Stimulated activated effector memory CD8-positive, alpha-beta T cell treated with anti-CD3 and anti-CD28 coated beads, Interleukin-12 subunit alpha, Interleukin-12 subunit beta, amount 100 ng/mL, for 72 hours (primary cell): ENCODE data around the gene OR2H2.
A peak's percentile ranks its signal among the peaks of the same experiment; 100 is the strongest.

ENCODE experiments used
- ATAC-seq: fragments of 150-1000 bp; cut with Tn5 transposase; 2 replicates; pipeline ENCODE4 v1.10.0; 2021
- DNase-seq, 2 donors: peaks; one replicate each; pipeline ENCODE4 v3.0.0; 2021 to 2022; ENCODE audit warnings: low spot score in 2 of 2
- H3K27ac Mint-ChIP-seq: one replicate; pipeline ENCODE4 v1.8.0; 2022; ENCODE audit warnings: mild to moderate bottlenecking, mixed read lengths
- H3K36me3 Mint-ChIP-seq: one replicate; pipeline ENCODE4 v1.8.0; 2022; ENCODE audit warnings: mild to moderate bottlenecking, mixed read lengths
- H3K4me1 Mint-ChIP-seq: one replicate; pipeline ENCODE4 v1.8.0; 2022; ENCODE audit warnings: mixed read lengths
- H3K4me3 Mint-ChIP-seq: one replicate; pipeline ENCODE4 v1.8.0; 2022; ENCODE audit warnings: mild to moderate bottlenecking, mixed read lengths
- H3K9me3 Mint-ChIP-seq: one replicate; pipeline ENCODE4 v1.8.0; 2022; ENCODE audit warnings: mixed read lengths

Gene OR2H2

GRCh38 chr6:29567541-29567940 is 17.4 kb upstream of the OR2H2 start:
- DNase-seq, result no peak
- H3K4me3 Mint-ChIP-seq, result no peak overlapping the region
- H3K4me1 Mint-ChIP-seq, result no peaks in the 10 kb centered on the region
- ATAC-seq, result no peak
- H3K9me3 Mint-ChIP-seq, result no peaks in the 10 kb centered on the region
- H3K27ac Mint-ChIP-seq, result no peak overlapping the region
- no peaks in the 10 kb centered on the region for H3K36me3 Mint-ChIP-seq

DNA sequence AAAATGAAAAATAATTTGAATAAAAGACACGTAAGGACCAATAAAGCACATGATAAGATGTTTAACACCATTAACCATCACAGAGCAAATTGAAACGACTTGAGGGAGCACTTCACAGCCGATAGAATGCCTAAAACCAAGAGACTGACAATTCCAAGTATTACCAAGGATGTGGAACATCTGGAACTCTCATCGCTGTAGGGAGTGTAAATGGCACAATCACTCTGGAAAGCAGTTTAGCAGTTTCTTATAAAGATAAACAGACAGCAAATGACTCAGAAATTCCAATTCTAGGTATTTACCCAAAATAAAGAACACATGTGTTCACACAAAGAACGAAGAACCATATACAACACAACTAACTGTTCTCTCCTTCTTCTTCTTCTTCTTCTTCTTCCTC is 16.9 kb upstream of the OR2H2 start:
- Mint-ChIP-seq H3K4me1 (no peaks in the 10 kb centered on the region), H3K36me3 (no peaks in the 10 kb centered on the region), H3K9me3 (no peaks in the 10 kb centered on the region), H3K4me3 (no peak overlapping the region), H3K27ac (no peak overlapping the region)
- ATAC-seq (no peak), DNase-seq (no peak)

- Mint-ChIP-seq H3K36me3 (no peaks in the 10 kb centered on the region), H3K27ac (no peak overlapping the region), H3K9me3 (no peaks in the 10 kb centered on the region), H3K4me3 (no peak overlapping the region), H3K4me1 (no peaks in the 10 kb centered on the region)
- DNase-seq (no peak), ATAC-seq (no peak)
These were observed 8.9 kb upstream of the OR2H2 start for GRCh38 chr6:29576056-29576455.

DNA sequence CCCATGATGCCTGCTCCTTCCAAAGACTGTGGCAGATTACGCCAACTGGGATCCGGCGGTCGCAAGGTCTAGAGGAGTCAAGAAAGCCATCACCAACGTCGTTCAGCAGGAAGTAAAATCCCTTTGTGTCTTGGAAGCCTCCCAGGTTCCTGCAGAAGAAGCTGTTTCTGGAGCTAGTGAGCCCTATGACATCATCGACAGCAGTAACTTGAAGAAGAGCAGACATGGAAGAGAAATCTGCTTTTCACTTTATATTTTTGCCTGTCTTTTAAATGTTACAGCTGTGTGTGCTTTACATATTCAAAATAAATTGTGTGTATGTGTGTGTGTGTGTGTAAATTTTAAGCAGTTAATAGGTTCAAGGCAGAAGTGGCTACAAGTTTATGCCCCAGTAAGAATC is 7.4 kb upstream of the OR2H2 start:
- DNase-seq (no peak), ATAC-seq (no peak)
- Mint-ChIP-seq H3K9me3 (no peaks in the 10 kb centered on the region), H3K27ac (no peak overlapping the region), H3K36me3 (no peaks in the 10 kb centered on the region), H3K4me3 (no peak overlapping the region), H3K4me1 (no peaks in the 10 kb centered on the region)

- H3K36me3 Mint-ChIP-seq, result no peaks in the 10 kb centered on the region
- H3K4me3 Mint-ChIP-seq, result no peak overlapping the region
- DNase-seq (peak; percentile 41 to 68), ATAC-seq (no peak)
- H3K27ac Mint-ChIP-seq, result no peak overlapping the region
- no peaks in the 10 kb centered on the region for H3K9me3 Mint-ChIP-seq
- no peaks in the 10 kb centered on the region for H3K4me1 Mint-ChIP-seq
These were observed 4.6 kb downstream of the OR2H2 start for GRCh38 chr6:29589423-29590048.

GRCh38 chr6:29590218-29590808 is 5.4 kb downstream of the OR2H2 start:
- no peak overlapping the region for H3K27ac Mint-ChIP-seq
- H3K4me1 Mint-ChIP-seq, result no peaks in the 10 kb centered on the region
- H3K9me3 Mint-ChIP-seq, result no peaks in the 10 kb centered on the region
- no peak for ATAC-seq
- no peak overlapping the region for H3K4me3 Mint-ChIP-seq
- H3K36me3 Mint-ChIP-seq, result no peaks in the 10 kb centered on the region
- no peak for DNase-seq

DNA sequence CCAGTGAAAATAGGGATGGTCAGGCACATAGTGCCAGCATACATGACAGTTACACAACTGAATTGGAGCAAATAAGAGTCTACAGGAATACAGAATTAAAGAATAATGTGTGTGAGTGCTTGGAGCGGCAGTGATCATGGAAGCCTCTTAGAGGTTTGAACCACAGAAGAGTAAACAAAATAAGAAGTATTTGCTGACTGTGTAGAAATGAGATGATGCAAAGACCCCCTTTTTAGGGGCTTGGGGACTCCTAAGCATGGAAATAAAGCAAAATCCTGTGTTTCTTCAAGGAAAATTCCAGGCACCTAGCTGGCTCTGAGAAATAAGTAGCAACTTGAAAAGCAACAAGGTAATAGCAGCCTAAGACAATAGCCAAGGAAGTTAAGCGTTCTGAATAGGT is 6.8 kb downstream of the OR2H2 start:
- no peaks in the 10 kb centered on the region for H3K4me1 Mint-ChIP-seq
- no peaks in the 10 kb centered on the region for H3K36me3 Mint-ChIP-seq
- H3K27ac Mint-ChIP-seq, result no peak overlapping the region
- DNase-seq (no peak), ATAC-seq (no peak)
- no peaks in the 10 kb centered on the region for H3K9me3 Mint-ChIP-seq
- H3K4me3 Mint-ChIP-seq, result no peak overlapping the region

GRCh38 chr6:29593199-29593855 is 8.4 kb downstream of the OR2H2 start:
- H3K4me3 Mint-ChIP-seq, result no peak overlapping the region
- H3K36me3 Mint-ChIP-seq, result no peaks in the 10 kb centered on the region
- H3K27ac Mint-ChIP-seq, result no peak overlapping the region
- DNase-seq (no peak), ATAC-seq (no peak)
- no peaks in the 10 kb centered on the region for H3K4me1 Mint-ChIP-seq
- no peaks in the 10 kb centered on the region for H3K9me3 Mint-ChIP-seq

- no peaks in the 10 kb centered on the region for H3K36me3 Mint-ChIP-seq
- DNase-seq (no peak), ATAC-seq (no peak)
- no peak overlapping the region for H3K27ac Mint-ChIP-seq
- no peaks in the 10 kb centered on the region for H3K4me1 Mint-ChIP-seq
- no peak overlapping the region for H3K4me3 Mint-ChIP-seq
- H3K9me3 Mint-ChIP-seq, result no peaks in the 10 kb centered on the region
These were observed 11.5 kb downstream of the OR2H2 start for GRCh38 chr6:29596381-29596900.

- ATAC-seq, result no peak
- DNase-seq, result no peak
- no peaks in the 10 kb centered on the region for H3K9me3 Mint-ChIP-seq
- no peak overlapping the region for H3K4me3 Mint-ChIP-seq
- H3K4me1 Mint-ChIP-seq, result no peaks in the 10 kb centered on the region
- H3K27ac Mint-ChIP-seq, result no peak overlapping the region
- H3K36me3 Mint-ChIP-seq, result no peaks in the 10 kb centered on the region
These were observed 12.3 kb downstream of the OR2H2 start for GRCh38 chr6:29597184-29597583.

GRCh38 chr6:29598172-29598747 is 13.3 kb downstream of the OR2H2 start:
- Mint-ChIP-seq H3K36me3 (no peaks in the 10 kb centered on the region), H3K4me1 (no peaks in the 10 kb centered on the region), H3K9me3 (no peaks in the 10 kb centered on the region), H3K4me3 (no peak overlapping the region), H3K27ac (no peak overlapping the region)
- no peak for DNase-seq
- no peak for ATAC-seq

GRCh38 chr6:29602564-29603361 is 17.8 kb downstream of the OR2H2 start:
- H3K36me3 Mint-ChIP-seq, result peaks cover 10% of the 10 kb centered on the region
- H3K4me3 Mint-ChIP-seq, result no peak overlapping the region
- H3K27ac Mint-ChIP-seq, result peak overlapping the region; percentile 13
- DNase-seq (no peak), ATAC-seq (no peak)
- no peaks in the 10 kb centered on the region for H3K4me1 Mint-ChIP-seq
- H3K9me3 Mint-ChIP-seq, result no peaks in the 10 kb centered on the region

- Mint-ChIP-seq H3K36me3 (peaks cover 10% of the 10 kb centered on the region), H3K9me3 (no peaks in the 10 kb centered on the region), H3K4me1 (no peaks in the 10 kb centered on the region), H3K27ac (peak overlapping the region; percentile 39), H3K4me3 (no peak overlapping the region)
- no peak for DNase-seq
- ATAC-seq, result no peak
These were observed 18.5 kb downstream of the OR2H2 start for GRCh38 chr6:29603456-29603855.

DNA sequence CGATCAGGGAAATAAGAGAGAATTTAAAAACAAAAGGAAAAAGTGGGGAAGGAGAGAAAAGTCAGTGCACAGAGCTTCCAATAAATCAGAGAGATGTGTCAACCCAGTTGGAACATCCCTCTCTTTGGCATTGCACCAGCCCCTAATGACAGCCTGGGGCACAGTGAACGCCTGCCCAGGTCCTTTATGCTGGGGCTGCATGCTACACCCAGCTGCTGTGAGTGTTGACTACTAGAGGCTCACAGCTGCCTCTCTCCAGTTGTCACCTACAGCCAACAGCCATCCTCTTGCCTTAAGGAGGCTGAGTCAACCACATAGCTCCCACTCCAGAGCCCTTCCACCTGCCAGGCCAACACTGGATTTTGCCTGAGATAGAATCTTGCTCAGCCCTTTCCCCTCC is 19.0 kb downstream of the OR2H2 start:
- H3K36me3 Mint-ChIP-seq, result peaks cover 10% of the 10 kb centered on the region
- DNase-seq (no peak), ATAC-seq (no peak)
- H3K4me1 Mint-ChIP-seq, result no peaks in the 10 kb centered on the region
- no peaks in the 10 kb centered on the region for H3K9me3 Mint-ChIP-seq
- H3K27ac Mint-ChIP-seq, result peak overlapping the region; percentile 39
- H3K4me3 Mint-ChIP-seq, result no peak overlapping the region

- ATAC-seq, result no peak
- Mint-ChIP-seq H3K36me3 (peaks cover 28% of the 10 kb centered on the region), H3K4me1 (no peaks in the 10 kb centered on the region), H3K27ac (no peak overlapping the region), H3K9me3 (no peaks in the 10 kb centered on the region), H3K4me3 (no peak overlapping the region)
- no peak for DNase-seq
These were observed 23.2 kb downstream of the OR2H2 start for GRCh38 chr6:29608131-29608530.
